Glutamatergic neuron (in vitro differentiated cells): Measurements from ENCODE around the gene ARHGAP25. TPM values are rescaled to one million over a fixed set of nuclear protein-coding genes. Genes with fewer than 3 reads are reported as not detected.

Source experiments
- DNase-seq: peaks from one replicate; pipeline ENCODE4 v3.0.0; 2022
- H3K27ac Mint-ChIP-seq: one replicate; pipeline ENCODE4 v1.8.0; 2020; ENCODE audit warnings: mild to moderate bottlenecking, mixed read lengths, inconsistent platforms; ENCODE audit not compliant: unreplicated experiment
- H3K27me3 Mint-ChIP-seq: one replicate; pipeline ENCODE4 v1.8.0; 2020; ENCODE audit warnings: mild to moderate bottlenecking, moderate library complexity, mixed read lengths, inconsistent platforms; ENCODE audit not compliant: unreplicated experiment
- H3K36me3 Mint-ChIP-seq: one replicate; pipeline ENCODE4 v1.8.0; 2020; ENCODE audit warnings: mild to moderate bottlenecking, mixed read lengths, inconsistent platforms; ENCODE audit not compliant: unreplicated experiment
- H3K4me1 Mint-ChIP-seq: one replicate; pipeline ENCODE4 v1.8.0; 2020; ENCODE audit warnings: mild to moderate bottlenecking, low read depth, mixed read lengths, inconsistent platforms; ENCODE audit not compliant: unreplicated experiment
- H3K4me3 Mint-ChIP-seq: one replicate; pipeline ENCODE4 v1.8.0; 2020; ENCODE audit warnings: mild to moderate bottlenecking, mixed read lengths, inconsistent platforms; ENCODE audit not compliant: unreplicated experiment
- H3K9me3 Mint-ChIP-seq: one replicate; pipeline ENCODE4 v1.8.0; 2020; ENCODE audit warnings: mild to moderate bottlenecking, moderate library complexity, mixed read lengths, inconsistent platforms; ENCODE audit not compliant: unreplicated experiment
- total RNA-seq: library from RNA; stranded (reverse); fragmentation: NEBNext Ultra II Directional; extraction: Animal tissue kit (Norgen Biotek cat#: 25700); gene quantifications from one replicate; pipeline ENCODE4 v1.2.1, GENCODE V29; 2021; ENCODE audit not compliant: unreplicated experiment
- TF ChIP-seq, protein P1 (sequence below): fragments of 200-600 bp; sonication (generic); IDR thresholded peaks from one replicate; pipeline ENCODE4 v1.5.0; 2021; ENCODE audit not compliant: partially characterized antibody, unreplicated experiment

The ARHGAP25 gene
- total RNA-seq, 1 donor from 2014 or later: 1.4 TPM

DNA sequence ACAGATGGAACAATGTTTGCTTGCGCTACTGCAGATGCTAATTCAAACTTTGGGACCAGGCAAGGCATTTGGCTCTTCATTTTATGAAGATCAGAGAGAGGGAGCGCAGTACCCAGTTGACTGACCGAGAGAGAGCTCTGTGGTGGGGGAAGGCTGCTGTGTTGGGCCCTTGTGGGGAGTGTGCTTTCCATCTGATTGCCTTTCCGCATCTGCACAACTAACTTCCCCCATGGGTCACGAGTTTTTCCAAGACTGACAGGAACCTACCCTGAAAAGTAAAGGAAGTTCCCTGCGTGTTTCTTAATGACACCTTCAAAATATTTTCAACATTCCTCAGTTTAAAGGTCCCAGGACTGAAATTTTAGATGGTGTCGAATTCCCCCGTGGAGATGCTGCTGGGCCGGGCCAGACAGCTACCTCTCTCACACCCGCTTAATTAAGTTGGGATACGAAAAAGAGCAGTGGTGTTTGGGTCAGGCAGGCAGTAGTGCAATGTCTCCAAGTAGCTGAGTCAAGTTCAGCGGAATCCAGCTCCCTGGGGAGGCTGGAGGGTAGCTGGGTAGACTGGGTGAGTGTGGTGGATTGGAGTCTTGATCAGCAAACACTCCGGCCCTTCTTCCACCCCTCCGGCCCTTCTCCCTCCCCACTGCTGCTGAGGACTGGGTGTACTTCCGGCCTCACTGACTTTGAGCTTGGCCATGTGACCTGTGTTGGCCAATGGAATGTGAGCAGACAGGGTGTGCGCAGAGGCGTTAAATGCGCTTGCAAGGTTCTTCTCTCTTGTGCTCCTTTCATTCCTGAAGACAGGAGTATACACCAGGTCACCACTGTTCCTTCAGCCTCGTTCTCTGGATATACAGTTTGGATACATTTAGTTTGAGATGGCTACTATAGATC, 2.3 kb upstream of the ARHGAP25 start:
- Mint-ChIP-seq H3K36me3 (no peaks in the 10 kb centered on the region), H3K4me1 (no peaks in the 10 kb centered on the region), H3K27me3 (no peaks in the 10 kb centered on the region), H3K27ac (no peak overlapping the region), H3K9me3 (no peaks in the 10 kb centered on the region), H3K4me3 (no peak overlapping the region)
- TF ChIP-seq, protein P1, sequence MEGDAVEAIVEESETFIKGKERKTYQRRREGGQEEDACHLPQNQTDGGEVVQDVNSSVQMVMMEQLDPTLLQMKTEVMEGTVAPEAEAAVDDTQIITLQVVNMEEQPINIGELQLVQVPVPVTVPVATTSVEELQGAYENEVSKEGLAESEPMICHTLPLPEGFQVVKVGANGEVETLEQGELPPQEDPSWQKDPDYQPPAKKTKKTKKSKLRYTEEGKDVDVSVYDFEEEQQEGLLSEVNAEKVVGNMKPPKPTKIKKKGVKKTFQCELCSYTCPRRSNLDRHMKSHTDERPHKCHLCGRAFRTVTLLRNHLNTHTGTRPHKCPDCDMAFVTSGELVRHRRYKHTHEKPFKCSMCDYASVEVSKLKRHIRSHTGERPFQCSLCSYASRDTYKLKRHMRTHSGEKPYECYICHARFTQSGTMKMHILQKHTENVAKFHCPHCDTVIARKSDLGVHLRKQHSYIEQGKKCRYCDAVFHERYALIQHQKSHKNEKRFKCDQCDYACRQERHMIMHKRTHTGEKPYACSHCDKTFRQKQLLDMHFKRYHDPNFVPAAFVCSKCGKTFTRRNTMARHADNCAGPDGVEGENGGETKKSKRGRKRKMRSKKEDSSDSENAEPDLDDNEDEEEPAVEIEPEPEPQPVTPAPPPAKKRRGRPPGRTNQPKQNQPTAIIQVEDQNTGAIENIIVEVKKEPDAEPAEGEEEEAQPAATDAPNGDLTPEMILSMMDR: no peak
- no peak for DNase-seq

DNA sequence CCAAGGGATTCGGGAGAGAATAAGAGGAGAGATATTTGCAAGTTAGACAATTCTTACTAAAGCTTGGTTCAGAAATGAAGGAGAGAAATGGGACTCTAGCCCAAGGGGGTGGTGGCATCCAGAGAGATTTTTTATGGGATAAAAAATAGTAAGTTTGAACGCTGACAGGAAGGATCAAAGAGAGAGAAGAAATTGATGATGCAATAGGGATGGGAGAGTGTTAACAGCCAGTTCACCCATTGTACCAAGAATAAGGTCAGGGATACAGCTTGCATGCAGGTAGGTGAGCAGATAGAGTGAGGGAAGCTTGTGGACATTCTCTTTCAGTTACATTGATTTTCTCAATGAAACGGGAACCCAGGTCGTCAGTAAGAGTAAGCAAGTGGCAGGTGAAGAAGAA, 1.2 kb upstream of the ARHGAP25 start:
- TF ChIP-seq, protein P1: no peak
- Mint-ChIP-seq H3K27ac (no peak overlapping the region), H3K4me3 (no peak overlapping the region), H3K4me1 (no peaks in the 10 kb centered on the region), H3K9me3 (no peaks in the 10 kb centered on the region), H3K27me3 (no peaks in the 10 kb centered on the region), H3K36me3 (no peaks in the 10 kb centered on the region)
- DNase-seq: no peak

DNA sequence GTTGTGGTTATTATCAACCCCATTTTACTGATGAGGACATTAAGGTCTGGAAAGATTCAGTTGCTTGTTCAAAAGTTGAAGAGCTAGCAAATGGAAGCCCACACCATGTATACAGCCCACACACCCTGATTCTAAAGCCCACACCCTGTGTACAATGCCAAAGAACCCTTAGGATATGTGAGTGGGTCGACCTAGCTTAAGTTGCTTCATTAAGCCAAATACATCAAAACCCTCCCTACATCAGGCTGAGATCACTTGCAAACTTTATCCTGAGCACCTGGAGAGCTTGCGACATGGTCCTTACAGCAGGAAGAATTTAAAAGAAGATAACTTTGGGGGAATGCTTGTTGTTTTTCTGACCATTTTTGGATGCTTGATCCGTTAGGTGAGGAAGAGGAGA, 435 bp upstream of the ARHGAP25 start:
- DNase-seq: no peak
- H3K27me3 Mint-ChIP-seq: no peaks in the 10 kb centered on the region
- H3K4me1 Mint-ChIP-seq: no peaks in the 10 kb centered on the region
- TF ChIP-seq, protein P1: no peak
- no peak overlapping the region for H3K27ac Mint-ChIP-seq
- H3K9me3 Mint-ChIP-seq: no peaks in the 10 kb centered on the region
- H3K4me3 Mint-ChIP-seq: no peak overlapping the region
- no peaks in the 10 kb centered on the region for H3K36me3 Mint-ChIP-seq

DNA sequence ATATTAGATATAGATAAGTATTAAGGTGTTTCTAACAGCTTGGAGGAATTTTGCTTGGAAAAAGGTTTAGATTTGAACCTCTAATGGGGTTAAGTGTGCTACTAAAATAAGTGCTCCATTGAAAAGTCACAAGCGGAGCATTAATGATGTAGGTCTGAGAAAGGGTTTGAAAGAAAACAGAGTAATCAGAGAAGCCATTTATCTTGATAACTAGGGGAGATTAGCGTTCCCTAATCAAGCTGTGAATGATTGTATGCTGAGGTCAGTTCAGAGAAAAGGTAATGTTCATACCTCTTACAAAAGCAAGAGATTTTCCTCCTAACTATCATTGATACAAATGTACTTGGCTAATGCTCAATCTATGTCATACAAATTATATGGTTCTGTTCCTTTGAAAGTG, 1.5 kb downstream of the ARHGAP25 start:
- Mint-ChIP-seq H3K4me1 (no peaks in the 10 kb centered on the region), H3K27me3 (no peaks in the 10 kb centered on the region), H3K27ac (no peak overlapping the region), H3K4me3 (no peak overlapping the region), H3K9me3 (no peaks in the 10 kb centered on the region), H3K36me3 (no peaks in the 10 kb centered on the region)
- TF ChIP-seq, protein P1: no peak
- DNase-seq: no peak

DNA sequence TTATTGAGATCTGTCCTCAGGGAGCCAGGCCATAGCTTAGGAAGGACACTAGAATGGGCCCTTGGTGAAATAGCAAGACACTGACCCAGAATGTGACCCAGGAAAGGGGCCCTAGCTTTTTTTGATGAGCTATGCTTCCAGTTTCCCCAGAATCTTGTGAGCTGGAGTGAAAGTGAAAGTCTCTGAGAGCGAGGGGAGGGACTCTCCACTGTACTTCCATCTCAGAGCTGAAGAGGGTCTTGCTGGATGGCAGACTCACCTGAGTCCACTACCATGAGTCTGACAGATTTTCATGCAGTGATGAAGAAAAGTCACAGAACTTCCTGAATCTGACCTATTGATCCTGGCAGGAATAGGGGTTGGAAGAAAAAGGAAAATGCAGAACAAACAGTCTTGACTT, 3.1 kb downstream of the ARHGAP25 start:
- Mint-ChIP-seq H3K9me3 (no peaks in the 10 kb centered on the region), H3K27ac (no peak overlapping the region), H3K36me3 (no peaks in the 10 kb centered on the region), H3K4me3 (no peak overlapping the region), H3K27me3 (peaks cover 1% of the 10 kb centered on the region), H3K4me1 (no peaks in the 10 kb centered on the region)
- TF ChIP-seq, protein P1: no peak
- DNase-seq: no peak
